ENCODE data around the gene PDGFC.

Gene PDGFC

DNA sequence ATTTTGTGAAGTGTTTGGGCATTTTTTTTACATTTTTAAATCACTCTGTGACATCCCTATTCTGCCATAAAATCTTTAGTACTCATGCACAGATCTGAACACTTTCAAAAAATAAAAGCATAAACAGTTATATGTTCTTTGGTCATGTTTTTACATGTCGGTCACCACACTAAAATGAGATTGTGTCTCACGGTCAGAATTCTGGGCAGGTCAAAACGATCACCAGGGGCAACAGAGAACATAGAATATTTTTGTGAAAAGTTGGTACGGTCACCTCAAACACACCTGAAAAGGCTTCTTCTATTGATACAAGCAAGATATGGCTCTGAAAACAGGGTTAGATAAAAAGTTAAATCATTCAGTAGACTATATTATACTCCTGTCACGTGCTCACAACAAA lies 189.1 kb downstream of the PDGFC start:
- DNase-seq (ENCODE audit: low read depth in 2 of 2) = no peak

DNA sequence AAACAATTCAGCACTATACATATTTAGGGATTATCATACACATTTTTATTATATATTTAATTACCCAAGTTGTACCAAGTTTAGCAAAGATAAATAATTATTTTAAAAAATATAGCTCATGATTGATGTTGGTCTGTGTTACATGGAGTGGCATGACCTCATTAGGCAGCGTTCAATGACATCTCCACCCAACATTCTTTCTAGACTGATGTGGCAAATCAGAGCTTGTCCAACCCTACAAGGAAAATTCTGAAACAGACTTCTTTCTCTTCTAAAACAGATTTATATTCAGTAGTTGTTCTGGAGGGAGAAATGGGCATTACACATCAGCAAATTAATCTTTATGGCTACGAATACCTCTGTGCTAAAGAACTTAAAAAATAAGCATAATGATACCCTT lies 189.7 kb downstream of the PDGFC start:
- DNase-seq (ENCODE audit: low read depth in 2 of 2) = no peak

DNA sequence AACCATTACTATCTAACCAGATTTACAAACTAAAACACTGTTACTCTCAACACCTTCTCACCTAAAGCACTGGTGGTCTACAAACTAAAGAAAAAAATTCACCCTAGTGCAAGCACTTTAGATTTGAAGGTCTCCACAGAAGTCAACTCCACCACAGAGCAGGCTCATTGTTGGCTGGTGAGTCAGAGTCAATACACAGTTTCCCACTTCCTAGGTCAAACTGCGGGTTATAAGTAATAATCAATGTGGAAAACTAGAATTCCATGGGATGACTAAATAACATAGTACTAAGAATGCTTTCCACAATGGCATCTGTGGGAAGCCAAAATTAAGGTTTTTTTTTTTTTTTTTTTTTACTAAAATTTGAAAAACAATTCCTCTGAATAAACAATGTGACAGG lies 191.8 kb downstream of the PDGFC start:
- no peak for DNase-seq (ENCODE audit: low read depth in 2 of 2)

DNA sequence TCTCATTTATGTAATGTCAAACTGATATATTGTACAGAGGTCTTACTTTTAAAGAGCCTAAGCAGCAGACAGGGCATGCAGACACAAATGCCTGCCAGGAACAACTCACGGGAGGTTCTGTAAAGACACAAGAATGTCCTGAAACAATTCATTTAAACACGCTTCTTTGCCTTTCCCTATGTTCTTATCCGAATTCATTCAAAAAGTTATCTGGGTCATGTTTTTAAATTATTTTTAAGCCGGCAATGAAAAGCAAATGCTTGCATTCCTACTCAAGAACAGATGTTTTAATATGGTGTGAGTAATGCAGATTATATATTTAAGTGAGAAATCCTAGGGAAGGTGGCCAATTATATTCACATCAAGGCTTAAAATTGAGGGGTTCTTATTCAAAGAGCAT lies 192.6 kb downstream of the PDGFC start:
- no peak for DNase-seq (ENCODE audit: low read depth in 2 of 2)

DNA sequence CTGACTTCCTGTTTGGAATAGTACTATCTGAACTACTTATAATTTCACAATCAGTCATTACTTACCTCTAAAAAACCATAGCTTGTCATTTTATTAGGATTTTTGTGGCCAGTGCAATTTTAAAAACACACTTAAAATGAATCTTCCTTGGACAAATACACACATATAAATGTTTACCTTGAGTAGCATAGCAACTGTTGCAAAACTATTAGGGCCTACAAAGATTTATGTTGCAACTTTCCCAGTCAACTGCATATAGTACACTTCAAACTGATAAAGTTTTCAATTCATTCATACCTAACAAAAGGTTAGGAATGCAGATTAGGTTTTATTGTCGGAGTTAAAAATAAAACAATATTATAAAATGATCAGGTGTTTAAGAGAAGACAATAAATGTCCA lies 193.0 kb downstream of the PDGFC start:
- DNase-seq (ENCODE audit: low read depth in 2 of 2) = no peak

DNA sequence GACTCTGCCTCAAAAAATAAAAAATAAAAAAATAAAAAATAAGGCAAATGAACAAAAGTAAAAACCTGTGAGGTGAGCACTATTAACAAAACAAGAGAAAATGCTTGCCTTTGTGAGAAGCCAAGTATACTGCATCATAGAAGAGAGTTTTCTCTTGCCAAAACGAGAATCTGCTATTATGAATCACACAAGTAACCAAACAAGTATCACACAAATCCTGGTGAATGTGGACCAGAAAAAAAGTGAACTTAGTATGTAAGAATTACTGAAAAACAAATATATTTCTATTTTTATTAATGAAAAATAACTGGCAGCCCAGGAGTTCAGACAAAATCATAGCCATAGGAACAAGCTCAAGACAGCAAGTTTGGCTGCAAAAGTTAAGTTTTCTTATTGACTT lies 193.5 kb downstream of the PDGFC start:
- DNase-seq (ENCODE audit: low read depth in 2 of 2) = no peak

DNA sequence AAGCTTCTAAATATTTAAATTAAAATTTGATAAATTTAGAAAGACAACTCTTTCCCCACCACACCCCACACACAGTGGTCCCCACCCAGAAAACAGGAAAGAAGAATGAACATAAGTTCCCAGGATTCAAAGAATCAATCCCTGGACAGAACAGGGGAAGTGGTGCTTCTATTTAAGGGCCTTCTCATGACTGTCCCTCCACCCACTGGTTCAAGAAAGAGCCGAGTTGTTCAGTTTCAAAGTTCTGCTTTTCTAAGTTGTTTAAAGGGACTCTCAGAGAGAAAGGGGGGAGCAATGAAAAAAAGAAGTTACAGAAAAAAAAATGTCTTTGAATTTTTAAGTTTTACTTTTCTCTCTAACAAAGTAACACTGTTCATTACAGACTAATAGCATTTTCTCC lies 195.8 kb downstream of the PDGFC start:
- no peak for DNase-seq (ENCODE audit: low read depth in 2 of 2)

DNA sequence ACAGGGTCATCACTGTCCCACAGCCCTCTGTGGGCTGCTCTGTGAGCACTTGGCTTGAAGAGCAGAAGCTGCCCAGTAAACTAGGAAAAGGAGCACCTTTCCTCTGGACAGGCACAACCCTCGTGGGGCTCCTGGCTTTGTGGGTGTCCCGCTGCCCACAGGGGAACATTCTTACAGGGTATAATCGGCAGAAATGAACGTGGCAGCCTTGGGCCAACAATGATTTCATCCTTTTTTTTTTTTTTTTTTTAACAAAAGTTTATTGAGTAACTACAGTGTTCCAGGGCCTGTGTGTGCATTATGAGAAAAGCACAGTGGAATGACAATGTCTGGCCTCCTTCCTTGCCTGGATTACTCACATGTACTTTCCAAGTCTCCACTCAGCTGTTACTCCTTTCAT lies 197.2 kb downstream of the PDGFC start:
- DNase-seq (ENCODE audit: low read depth in 2 of 2) = no peak

DNA sequence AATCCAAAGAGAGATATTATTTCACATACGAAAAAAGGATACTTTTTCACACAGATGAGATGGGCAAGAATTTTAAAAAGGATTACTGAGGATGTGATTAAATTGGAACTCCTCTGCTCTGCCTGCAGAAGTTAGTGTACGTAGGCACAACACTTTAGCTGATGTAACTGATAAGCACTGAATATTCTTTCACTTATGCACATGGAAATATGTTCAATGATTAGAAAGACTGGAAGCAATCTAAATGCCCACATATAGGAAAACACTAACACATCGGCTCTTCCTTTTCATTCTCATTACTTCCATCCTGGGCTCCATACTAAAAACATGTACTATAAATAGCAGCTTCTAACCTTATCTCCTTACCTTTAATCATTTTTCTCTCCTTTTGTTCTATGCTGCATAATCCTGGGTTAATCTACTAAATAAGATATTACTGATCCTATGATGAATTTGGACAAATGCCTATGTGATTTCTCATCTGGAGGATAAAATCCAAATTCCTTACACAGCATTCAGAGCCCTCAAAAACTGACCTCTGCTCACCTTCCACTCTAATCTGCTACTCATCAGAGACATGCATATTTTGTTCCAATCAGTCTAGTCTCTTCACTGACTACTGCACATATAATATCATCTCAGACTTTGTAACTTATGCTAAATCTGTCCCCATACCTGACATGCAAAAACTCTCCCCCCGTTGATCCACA lies 197.8 kb downstream of the PDGFC start:
- DNase-seq (ENCODE audit: low read depth in 2 of 2) = no peak

DNA sequence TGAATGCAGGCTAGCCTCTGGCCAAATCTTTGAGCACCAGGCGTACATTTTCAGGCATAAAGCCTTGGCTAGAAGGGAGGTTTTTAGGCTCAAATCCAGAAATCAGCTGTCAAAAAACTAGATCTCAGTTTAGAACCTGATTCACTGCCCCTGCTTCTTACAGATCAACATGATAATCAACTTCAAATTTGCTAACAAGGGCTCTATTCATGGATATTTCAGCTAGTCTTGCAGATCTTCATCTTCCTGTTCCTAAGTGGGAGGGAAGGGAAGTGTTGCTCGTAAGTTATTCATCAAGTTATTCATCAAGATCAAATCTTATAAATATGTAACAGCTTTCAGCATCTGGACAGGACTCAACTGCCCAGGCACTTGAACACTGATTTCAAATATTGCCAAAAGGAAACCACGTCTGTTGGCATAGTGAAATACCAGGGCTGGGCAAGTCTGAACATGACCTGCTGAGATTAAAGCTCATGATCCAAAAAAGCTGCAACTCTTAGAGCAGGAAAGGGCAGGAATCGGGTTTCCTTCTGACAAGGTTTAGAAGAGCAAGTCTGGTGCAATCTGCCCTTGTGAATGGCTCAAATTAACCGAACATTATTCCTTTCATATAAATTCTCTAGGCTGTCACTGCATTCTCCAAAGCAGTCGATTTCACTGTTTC lies 200.3 kb downstream of the PDGFC start:
- DNase-seq (ENCODE audit: low read depth in 2 of 2) = no peak

DNA sequence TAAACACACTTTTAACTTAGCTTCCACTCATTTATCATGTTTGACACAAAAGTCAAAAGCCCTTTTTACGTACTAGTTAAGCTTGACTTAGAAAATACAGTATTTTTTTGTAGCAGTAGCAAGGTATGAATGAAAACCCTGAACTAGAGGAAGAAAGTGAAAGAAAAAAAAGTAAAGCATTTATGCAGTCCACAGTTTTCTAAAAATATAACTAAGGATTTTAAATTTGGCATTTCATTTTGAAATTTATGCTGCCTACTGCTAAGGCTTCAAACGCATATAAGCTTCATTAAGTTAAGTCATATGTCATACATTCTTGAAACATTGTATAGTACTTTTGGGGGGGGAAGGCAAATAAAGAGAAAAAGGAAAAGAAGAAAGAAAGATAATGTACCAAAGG lies 201.5 kb downstream of the PDGFC start:
- DNase-seq (ENCODE audit: low read depth in 2 of 2) = no peak

DNA sequence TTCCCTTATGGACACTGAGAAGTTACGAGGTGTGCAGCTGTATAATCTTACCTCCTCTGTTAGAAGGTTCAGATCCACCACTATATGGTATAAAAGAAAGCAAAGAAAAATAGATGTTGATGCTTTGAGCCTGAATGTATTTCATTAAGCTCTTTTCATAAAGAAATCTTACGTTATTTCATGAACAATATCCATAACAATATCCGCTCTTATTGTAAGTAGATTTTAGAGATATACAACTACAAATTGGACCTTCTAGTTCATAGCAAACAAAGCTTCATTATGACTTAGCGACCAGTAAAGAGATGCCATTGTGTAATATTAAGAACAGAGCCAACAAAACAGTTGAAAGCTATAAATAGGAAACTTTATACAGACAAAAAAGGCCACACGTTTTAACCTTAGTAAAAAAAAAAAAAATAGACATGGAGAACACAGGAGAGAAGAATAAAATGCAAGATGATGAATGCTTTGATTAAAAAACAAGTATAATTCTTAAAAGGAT lies 203.6 kb downstream of the PDGFC start:
- no peak for DNase-seq (ENCODE audit: low read depth in 2 of 2)

DNA sequence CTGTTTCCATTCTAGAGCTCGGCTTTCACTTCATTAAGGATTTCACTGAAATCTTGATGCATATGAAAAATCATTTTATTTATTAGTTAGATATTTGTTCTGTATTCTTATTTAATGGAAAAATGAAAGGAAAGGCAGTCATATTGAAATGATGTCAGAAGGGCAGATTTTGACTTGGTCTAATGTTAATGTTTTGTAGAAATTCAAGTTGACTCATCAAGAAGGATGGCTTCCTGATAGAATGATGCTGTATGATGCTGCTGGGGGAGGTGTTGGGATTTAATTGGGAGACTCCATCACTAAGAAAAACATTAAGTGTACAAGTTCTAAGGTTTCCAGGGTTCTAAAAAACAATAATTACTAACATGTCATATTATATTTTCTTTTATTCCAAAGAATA lies 204.8 kb downstream of the PDGFC start:
- DNase-seq (ENCODE audit: low read depth in 2 of 2) = no peak

DNA sequence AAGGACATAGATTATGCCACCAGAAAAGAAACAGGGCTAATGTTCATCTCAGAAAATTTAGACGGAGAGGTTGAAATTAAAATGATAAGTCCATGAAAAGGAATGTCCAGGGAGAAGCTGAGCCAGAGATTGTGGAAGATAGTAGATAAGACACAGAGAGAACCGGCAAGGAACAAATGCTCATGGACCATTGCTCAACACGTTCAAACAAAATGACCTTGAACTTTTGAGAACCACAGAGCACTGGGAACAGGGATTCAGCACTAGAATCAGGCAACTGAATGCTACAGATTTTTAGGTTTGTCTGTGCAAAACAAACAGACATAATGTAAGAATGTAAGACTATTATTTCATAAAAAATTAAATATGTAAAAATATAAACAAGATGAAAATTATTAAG lies 206.3 kb downstream of the PDGFC start:
- DNase-seq (ENCODE audit: low read depth in 2 of 2) = no peak

DNA sequence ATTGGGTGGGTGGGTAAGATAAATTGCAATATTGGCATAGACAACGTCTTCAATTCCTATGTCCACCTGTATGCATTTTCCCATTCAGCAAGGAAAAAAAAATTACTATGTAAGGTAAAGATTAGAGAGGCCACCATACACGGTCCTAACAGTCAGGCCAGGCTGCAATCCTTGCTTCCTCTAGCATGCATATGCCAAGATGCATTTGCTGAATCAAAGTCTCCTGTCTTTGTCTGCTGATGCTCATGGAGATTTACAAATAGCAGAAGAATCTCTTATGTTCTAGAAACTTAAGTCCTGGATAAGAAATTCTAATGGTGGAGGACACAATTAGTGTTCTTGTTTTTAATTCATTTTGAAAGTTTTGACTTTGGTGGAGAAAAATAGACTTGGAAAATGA lies 206.8 kb downstream of the PDGFC start:
- no peak for DNase-seq (ENCODE audit: low read depth in 2 of 2)

DNA sequence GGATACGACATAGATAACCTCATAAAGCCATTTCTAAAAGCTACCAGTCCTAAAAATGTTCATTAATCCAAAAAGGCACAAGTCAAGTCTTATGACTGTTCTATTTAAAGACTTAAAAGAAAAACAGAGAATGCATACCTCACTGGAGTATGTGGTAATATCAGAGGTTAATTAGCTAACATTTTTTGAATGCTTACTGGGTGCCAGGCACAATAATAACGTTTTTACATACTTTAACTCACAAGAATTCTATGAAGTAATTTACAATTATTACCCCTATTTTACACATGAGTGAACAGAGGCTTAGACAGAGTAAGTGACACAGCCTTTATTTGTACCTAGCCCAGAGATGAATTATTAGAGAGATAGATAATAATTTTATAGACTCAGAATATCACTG lies 207.5 kb downstream of the PDGFC start:
- no peak for DNase-seq (ENCODE audit: low read depth in 2 of 2)

DNA sequence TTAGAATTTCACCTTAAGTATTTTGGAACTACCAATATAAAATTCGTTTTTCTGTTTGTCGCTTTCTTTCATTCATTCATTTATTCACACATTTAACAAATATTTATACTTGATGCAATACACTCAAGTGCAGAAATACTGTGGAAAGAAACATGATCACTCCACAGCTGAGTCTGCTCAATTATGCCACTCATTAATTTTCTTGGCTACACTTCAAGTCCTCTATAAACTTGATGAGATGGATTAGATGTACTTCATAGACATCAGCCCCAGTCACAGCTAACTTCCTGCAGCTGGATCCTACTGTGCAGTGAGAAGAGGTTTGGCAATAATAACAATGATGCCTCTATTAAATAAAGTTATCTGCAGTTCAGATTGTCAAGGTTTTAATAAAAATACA lies 208.1 kb downstream of the PDGFC start:
- DNase-seq (ENCODE audit: low read depth in 2 of 2) = no peak

DNA sequence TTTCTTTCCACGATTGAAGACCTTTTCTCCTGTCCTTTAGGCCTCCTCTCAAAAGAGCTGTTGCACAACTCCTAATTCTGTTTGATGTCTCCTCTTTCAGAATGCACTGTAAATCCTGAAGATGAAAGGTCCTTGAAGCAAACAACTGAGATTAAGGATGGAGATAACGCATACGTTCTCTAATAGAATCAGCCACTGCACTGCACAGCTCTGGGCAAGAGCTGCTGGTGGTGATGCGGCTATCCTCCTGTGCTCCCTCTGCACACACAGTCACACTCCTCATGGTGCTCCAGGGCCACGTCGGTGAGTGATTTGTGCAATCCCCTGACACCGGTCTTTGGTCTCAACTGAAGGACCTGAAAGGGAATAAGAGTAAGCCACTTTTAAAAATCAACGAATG lies 208.7 kb downstream of the PDGFC start:
- no peak for DNase-seq (ENCODE audit: low read depth in 2 of 2)

DNA sequence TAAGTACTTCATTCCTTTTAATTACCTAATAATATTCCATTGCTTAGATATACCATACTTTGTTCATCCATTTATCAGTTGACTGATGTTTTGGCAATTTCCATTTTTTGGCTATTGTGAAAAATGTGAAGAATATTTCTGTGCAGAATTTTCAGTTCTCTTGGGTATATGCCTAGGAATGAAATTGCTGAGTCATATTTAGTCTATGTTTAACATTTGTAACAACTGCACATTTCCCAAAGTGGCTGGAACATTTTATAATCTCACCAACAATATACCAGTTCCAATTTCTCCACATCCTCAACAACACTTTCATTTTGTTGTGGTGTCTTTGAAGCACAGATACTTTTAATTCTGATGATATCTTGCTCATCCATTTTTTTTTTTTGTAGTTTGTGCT lies 215.5 kb downstream of the PDGFC start:
- no peak for DNase-seq (ENCODE audit: low read depth in 2 of 2)

DNA sequence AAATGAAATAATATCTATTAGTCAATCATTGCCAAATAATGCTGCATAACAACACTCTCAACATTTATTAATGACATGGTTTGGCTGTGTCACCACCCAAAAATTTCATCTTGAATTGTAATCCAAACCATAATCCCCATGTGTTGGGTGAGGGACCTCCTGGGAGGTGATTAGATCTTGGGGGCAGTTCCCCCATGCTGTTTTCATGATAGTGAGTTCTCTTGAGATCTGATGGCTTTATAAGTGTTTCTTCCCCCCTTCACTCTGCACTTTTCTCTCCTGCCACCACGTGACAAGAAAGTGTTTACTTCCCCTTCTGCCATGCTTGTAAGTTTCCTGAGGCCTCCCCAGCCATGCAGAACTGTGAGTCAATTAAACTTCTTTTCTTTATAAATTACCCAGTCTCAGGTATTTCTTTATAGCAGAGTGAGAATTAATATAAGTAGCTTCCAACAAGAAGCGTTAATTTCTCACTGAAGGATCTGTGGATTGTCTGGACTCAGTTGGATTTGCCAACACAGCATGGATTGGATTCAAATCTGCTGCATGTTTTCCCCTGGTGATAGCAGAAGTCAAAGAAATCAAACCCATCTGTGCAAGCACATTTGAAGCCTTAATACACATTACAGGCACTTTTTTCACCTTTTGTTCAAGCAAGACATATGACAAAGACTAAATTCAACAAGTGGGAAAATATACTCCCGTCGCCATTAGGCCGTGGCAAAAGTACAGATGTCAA lies 216.6 kb downstream of the PDGFC start:
- no peak for DNase-seq (ENCODE audit: low read depth in 2 of 2)

DNA sequence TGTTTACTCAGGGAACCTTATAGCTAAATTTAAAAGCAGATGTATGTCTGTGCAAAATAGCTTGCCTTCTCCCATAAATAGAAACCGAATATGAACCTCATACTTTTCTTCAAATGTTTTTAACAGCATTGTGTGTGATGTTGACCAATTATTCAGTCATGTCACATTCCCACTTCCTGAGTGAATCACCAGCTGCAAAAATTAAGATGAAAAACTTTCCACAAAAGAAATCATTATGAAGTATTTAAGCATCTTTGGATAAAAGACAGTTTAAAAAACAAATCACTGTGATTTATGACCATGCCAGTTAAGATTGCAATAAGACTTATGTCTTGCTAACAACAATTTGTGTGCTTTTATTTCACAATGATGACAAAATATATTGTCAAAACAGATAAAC lies 220.1 kb downstream of the PDGFC start:
- DNase-seq (ENCODE audit: low read depth in 2 of 2) = no peak

DNA sequence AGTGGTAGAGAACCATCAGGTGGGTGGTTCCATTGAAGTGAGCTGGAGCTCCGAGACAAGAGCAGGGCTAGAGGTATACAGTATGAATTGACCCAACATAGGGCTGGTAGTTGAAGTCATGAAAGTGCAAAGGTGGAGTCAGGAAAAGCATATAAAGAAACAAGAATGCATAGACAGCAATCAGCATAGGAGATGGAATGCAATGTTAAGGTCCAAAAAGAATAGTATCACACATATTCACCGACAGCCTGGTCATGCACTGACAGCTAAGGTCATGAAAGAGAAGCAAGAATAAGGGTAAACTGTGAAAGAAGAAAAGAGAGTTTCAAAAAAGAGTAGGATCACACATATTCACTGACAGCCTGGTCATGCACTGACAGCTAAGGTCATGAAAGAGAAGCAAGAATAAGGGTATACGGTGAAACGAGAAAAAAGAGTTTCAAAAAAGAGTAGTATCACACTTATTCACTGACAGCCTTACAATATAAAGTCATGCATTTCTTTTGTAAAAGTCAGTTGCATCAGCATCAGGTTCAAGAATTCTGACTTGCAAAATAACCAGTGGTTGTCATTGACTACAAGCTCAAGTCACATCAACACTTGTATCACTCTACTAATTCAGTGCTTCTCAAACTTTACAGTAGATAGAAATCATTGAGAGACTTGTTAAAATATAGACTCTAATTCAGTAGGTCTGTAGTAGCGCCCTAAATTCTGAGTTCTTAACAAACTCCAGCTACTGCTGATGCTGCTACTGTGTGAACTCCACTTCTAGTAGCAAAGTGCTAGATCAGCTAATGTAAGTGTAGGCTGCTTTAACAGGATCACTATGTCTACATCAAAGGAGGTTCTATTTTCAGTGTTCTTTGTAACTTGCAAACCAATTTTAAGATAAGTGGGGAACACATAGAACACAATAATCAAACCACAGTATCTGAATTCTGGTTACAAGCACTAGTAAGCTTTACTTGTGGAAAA lies 221.9 kb downstream of the PDGFC start:
- DNase-seq (ENCODE audit: low read depth in 2 of 2) = no peak

Measured in stimulated activated CD8-positive, alpha-beta memory T cell treated with anti-CD3 and anti-CD28 coated beads, Interleukin-7, amount 100 ng/mL, for 4 hours (primary cell).